PC-9 (cell line): ENCODE results near the gene TNFRSF14.

Experiments used
- EZH2 ChIP-seq: fragments of 200-600 bp; sonication (generic); IDR thresholded peaks from 2 replicates; pipeline ENCODE4 v1.8.0; 2017; ENCODE audit warnings: antibody characterized with exemption, low read depth
- TF ChIP-seq, protein P1 (sequence below): fragments of 200-600 bp; sonication (generic); conservative IDR thresholded peaks from 2 replicates; pipeline ENCODE4 v1.6.1; 2017; ENCODE audit warnings: mixed run types, antibody characterized with exemption, mild to moderate bottlenecking, moderate library complexity

- no peak for TF ChIP-seq EZH2
- TF ChIP-seq, protein P1, sequence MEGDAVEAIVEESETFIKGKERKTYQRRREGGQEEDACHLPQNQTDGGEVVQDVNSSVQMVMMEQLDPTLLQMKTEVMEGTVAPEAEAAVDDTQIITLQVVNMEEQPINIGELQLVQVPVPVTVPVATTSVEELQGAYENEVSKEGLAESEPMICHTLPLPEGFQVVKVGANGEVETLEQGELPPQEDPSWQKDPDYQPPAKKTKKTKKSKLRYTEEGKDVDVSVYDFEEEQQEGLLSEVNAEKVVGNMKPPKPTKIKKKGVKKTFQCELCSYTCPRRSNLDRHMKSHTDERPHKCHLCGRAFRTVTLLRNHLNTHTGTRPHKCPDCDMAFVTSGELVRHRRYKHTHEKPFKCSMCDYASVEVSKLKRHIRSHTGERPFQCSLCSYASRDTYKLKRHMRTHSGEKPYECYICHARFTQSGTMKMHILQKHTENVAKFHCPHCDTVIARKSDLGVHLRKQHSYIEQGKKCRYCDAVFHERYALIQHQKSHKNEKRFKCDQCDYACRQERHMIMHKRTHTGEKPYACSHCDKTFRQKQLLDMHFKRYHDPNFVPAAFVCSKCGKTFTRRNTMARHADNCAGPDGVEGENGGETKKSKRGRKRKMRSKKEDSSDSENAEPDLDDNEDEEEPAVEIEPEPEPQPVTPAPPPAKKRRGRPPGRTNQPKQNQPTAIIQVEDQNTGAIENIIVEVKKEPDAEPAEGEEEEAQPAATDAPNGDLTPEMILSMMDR: no peak
Observed at GRCh38 chr1:2564815-2565374, 8.7 kb downstream of the TNFRSF14 start.
